VCaP (cell line): ENCODE measurements around the gene TNFRSF11A.

Experiments
- H3K27ac ChIP-seq: fragments of 450-650 bp; 2 replicates; pipeline ENCODE4 v1.5.1; 2017
- CTCF ChIP-seq: fragments of 450-650 bp; conservative IDR thresholded peaks from 2 replicates; pipeline ENCODE4 v1.5.1; 2017; ENCODE audit warnings: mild to moderate bottlenecking, moderate library complexity

TNFRSF11A gene

GRCh38 chr18:62372156-62372555, 47.0 kb downstream of the TNFRSF11A start:
- TF ChIP-seq CTCF, result no peak
- no peak overlapping the region for H3K27ac ChIP-seq

- TF ChIP-seq CTCF, result no peak
- H3K27ac ChIP-seq, result no peak overlapping the region
These were observed 47.8 kb downstream of the TNFRSF11A start for GRCh38 chr18:62372882-62373281.

- no peak for TF ChIP-seq CTCF
- H3K27ac ChIP-seq, result no peak overlapping the region
These were observed 49.4 kb downstream of the TNFRSF11A start for GRCh38 chr18:62374410-62374965.

- H3K27ac ChIP-seq, result no peak overlapping the region
- no peak for TF ChIP-seq CTCF
These were observed 52.2 kb downstream of the TNFRSF11A start for GRCh38 chr18:62377131-62377807.

- no peak overlapping the region for H3K27ac ChIP-seq
- TF ChIP-seq CTCF, result no peak
These were observed 53.9 kb downstream of the TNFRSF11A start for GRCh38 chr18:62379051-62379450.

- no peak for TF ChIP-seq CTCF
- no peak overlapping the region for H3K27ac ChIP-seq
These were observed 56.3 kb downstream of the TNFRSF11A start for GRCh38 chr18:62381373-62381772.

GRCh38 chr18:62384068-62384467, 59.0 kb downstream of the TNFRSF11A start:
- H3K27ac ChIP-seq, result no peak overlapping the region
- TF ChIP-seq CTCF, result no peak
